Measurements from ENCODE around the gene RPL13A.
"Not testable (repeated sequence)": the region's sequence is repeated elsewhere in the genome, so short reads cannot be mapped to it uniquely, and the experiment has no call there.

- TF ChIP-seq CTCF, POLR2A (IDR thresholded peaks at IDR 0.05): not testable (repeated sequence)
Measured at GRCh38 chr19:49461130-49461529, 26.3 kb upstream of the RPL13A start.

Data from lower leg skin (tissue), 3 donors.